ENCODE measurements around the gene LRRC41. TPM values are rescaled to one million over a fixed set of nuclear protein-coding genes. Genes with fewer than 3 reads are reported as not detected.
A peak's percentile ranks its signal among the peaks of the same experiment; 100 is the strongest.

The LRRC41 gene
- total and polyA plus RNA-seq, 2 of the 13 experiments (the other 11 are each of a cell fraction or from before 2014, with no cell fraction given): 48.1 to 53.6 TPM

DNA sequence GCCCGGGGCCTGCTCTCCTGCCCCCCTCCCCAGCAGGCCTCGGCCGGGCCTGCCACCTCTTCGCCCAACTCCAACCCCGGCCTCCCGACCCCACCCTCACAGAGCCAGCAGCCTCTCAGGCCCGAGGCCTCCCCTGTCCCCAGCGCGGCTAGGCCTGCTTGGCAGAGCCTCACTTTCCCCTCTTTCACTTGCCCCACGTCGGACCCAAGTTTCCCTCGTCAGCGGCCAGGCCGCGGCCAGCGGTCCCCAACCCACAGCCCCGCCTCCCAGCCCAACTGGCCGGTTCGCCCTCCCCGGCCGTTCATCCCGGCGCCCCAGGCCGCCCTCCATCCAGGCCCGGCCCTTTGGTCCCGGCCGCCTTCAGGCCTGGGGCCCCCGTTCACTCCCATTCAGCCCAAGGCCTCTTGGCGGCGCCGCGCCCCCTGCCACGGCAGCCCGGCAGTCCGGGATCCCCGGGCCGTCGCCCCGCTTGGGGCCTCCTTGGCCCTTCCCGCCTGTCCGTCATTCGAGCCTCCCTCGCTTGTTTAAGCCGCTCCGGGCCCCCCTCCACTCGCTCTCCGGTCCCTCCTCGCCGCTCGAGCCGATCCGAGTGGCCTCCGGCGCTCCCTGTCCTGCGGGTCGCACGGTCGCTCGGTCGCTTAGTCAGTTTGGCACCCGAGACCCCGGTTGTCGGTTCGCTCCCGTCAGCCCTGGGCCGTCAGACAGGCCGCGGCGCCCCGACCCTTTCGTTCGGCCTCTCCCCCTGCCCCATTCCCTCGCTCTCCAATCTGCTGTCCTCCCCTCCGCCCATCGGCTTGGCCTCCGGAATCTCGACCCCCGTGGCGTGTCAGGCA lies 1.4 kb downstream of the LRRC41 start (continued):
- TF ChIP-seq PPARG (CRISPR knock-in tag; conservative IDR thresholded peaks at IDR 0.05) (no peak), SATB2 (CRISPR knock-in tag; IDR thresholded peaks at IDR 0.05) (0 out of 2 replicates have a peak, but pooled peaks have one; percentile 26), ZFP82 (CRISPR knock-in tag; IDR thresholded peaks at IDR 0.05; ENCODE audit: borderline replicate concordance) (no peak), KDM6A (CRISPR knock-in tag; IDR thresholded peaks at IDR 0.05; ENCODE audit: low read depth) (no peak), SMARCC2 (IDR thresholded peaks at IDR 0.05) (no peak), EED (CRISPR knock-in tag; IDR thresholded peaks at IDR 0.05) (peak; percentile 19; the same call in 1 of the 2 replicates), ZNF549 (CRISPR knock-in tag; IDR thresholded peaks at IDR 0.05) (no peak), MIER2 (CRISPR knock-in tag; IDR thresholded peaks at IDR 0.05) (no peak), KMT2A (CRISPR knock-in tag; IDR thresholded peaks at IDR 0.05) (no peak; the same call in 1 of the 2 replicates), PHF5A (CRISPR knock-in tag; IDR thresholded peaks at IDR 0.05; ENCODE audit: low read depth, unreplicated experiment) (no peak), BCL6 (CRISPR knock-in tag; IDR thresholded peaks at IDR 0.05) (no peak), DPF2 (CRISPR knock-in tag; IDR thresholded peaks at IDR 0.05; ENCODE audit: borderline replicate concordance, low read depth) (no peak), SOX5 (CRISPR knock-in tag; IDR thresholded peaks at IDR 0.05; ENCODE audit: borderline replicate concordance) (no peak), HOXA9 (CRISPR knock-in tag; IDR thresholded peaks at IDR 0.05; ENCODE audit: borderline replicate concordance) (no peak; the same call in 1 of the 2 replicates), MATR3 (CRISPR knock-in tag; IDR thresholded peaks at IDR 0.05) (no peak), ZNF629 (CRISPR knock-in tag; conservative IDR thresholded peaks at IDR 0.05) (no peak), TARDBP (CRISPR knock-in tag; IDR thresholded peaks at IDR 0.05) (no peak), ZNF879 (CRISPR knock-in tag; IDR thresholded peaks at IDR 0.05) (no peak), SALL1 (CRISPR knock-in tag; IDR thresholded peaks at IDR 0.05) (0 out of 2 replicates have a peak, but pooled peaks have one; percentile 24), ATF7-NPFF (CRISPR knock-in tag; IDR thresholded peaks at IDR 0.05; ENCODE audit: low read depth) (peak; percentile 27; the same call in 1 of the 2 replicates), NFKB2 (CRISPR knock-in tag; IDR thresholded peaks at IDR 0.05; ENCODE audit: borderline replicate concordance) (peak; percentile 30; the same call in 1 of the 2 replicates), ZXDC (CRISPR knock-in tag; IDR thresholded peaks at IDR 0.05) (no peak), RNF2 (conservative IDR thresholded peaks at IDR 0.05; ENCODE audit: low read depth) (no peak)
- TF ChIP-seq, protein P1, sequence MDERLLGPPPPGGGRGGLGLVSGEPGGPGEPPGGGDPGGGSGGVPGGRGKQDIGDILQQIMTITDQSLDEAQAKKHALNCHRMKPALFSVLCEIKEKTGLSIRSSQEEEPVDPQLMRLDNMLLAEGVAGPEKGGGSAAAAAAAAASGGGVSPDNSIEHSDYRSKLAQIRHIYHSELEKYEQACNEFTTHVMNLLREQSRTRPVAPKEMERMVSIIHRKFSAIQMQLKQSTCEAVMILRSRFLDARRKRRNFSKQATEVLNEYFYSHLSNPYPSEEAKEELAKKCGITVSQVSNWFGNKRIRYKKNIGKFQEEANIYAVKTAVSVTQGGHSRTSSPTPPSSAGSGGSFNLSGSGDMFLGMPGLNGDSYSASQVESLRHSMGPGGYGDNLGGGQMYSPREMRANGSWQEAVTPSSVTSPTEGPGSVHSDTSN (CRISPR knock-in tag; IDR thresholded peaks at IDR 0.05): no peak
- TF ChIP-seq, protein P2, sequence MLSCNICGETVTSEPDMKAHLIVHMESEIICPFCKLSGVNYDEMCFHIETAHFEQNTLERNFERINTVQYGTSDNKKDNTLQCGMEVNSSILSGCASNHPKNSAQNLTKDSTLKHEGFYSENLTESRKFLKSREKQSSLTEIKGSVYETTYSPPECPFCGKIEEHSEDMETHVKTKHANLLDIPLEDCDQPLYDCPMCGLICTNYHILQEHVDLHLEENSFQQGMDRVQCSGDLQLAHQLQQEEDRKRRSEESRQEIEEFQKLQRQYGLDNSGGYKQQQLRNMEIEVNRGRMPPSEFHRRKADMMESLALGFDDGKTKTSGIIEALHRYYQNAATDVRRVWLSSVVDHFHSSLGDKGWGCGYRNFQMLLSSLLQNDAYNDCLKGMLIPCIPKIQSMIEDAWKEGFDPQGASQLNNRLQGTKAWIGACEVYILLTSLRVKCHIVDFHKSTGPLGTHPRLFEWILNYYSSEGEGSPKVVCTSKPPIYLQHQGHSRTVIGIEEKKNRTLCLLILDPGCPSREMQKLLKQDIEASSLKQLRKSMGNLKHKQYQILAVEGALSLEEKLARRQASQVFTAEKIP (CRISPR knock-in tag; IDR thresholded peaks at IDR 0.05; ENCODE audit: borderline replicate concordance): no peak
- TF ChIP-seq, protein P3, sequence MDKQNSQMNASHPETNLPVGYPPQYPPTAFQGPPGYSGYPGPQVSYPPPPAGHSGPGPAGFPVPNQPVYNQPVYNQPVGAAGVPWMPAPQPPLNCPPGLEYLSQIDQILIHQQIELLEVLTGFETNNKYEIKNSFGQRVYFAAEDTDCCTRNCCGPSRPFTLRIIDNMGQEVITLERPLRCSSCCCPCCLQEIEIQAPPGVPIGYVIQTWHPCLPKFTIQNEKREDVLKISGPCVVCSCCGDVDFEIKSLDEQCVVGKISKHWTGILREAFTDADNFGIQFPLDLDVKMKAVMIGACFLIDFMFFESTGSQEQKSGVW (CRISPR knock-in tag; IDR thresholded peaks at IDR 0.05; ENCODE audit: borderline replicate concordance): no peak
